Activated CD4-positive, alpha-beta T cell treated with anti-CD3 and anti-CD28 coated beads for 36 hours (primary cell): ENCODE data around the gene FGF23. TPM values are rescaled to one million over a fixed set of nuclear protein-coding genes. Genes with fewer than 3 reads are reported as not detected.
A peak's percentile ranks its signal among the peaks of the same experiment; 100 is the strongest.

Experiments
- ATAC-seq: fragments of 200-7000 bp; cut with Tn5 transposase; one replicate; pipeline ENCODE4 v1.10.0; 2021; ENCODE audit warnings: mild to moderate bottlenecking, moderate library complexity
- CTCF ChIA-PET: fragments of 350-600 bp; sonication (Branson Sonifier 250); formaldehyde crosslinking; loops from one replicate; lab custom pipeline; 2021; ENCODE audit warnings: antibody characterized with exemption; lab: Charles Lee
- POLR2A ChIA-PET: fragments of 350-600 bp; sonication (Branson Sonifier 250); formaldehyde crosslinking; loops from one replicate; lab custom pipeline; 2021; ENCODE audit warnings: antibody characterized with exemption, inconsistent platforms; lab: Charles Lee
- DNase-seq: peaks from one replicate; pipeline ENCODE4 v3.0.0-alpha.2; 2020
- H3K27ac Mint-ChIP-seq: one replicate; pipeline ENCODE4 v1.8.0; 2021; ENCODE audit warnings: mixed read lengths
- H3K27me3 Mint-ChIP-seq: one replicate; pipeline ENCODE4 v1.8.0; 2021; ENCODE audit warnings: mixed read lengths
- H3K36me3 Mint-ChIP-seq: one replicate; pipeline ENCODE4 v1.8.0; 2021; ENCODE audit warnings: low read depth, mixed read lengths
- H3K4me1 Mint-ChIP-seq: one replicate; pipeline ENCODE4 v1.8.0; 2021; ENCODE audit warnings: mixed read lengths
- H3K4me3 Mint-ChIP-seq: one replicate; pipeline ENCODE4 v1.8.0; 2021; ENCODE audit warnings: mild to moderate bottlenecking, moderate library complexity, mixed read lengths
- H3K9me3 Mint-ChIP-seq: one replicate; pipeline ENCODE4 v1.8.0; 2021; ENCODE audit warnings: low read depth, mixed read lengths
- intact Hi-C, 2 experiments: fragments of 100-400 bp; cut with DNase I in 1 of 2; cut with micrococcal nuclease in 1 of 2; formaldehyde crosslinking; loops; one replicate each; pipeline versions ENCODE4 v1.14.2 to v1.15.1; 2022 to 2024; cut with DNase I, micrococcal nuclease
- total RNA-seq, 2 experiments: library from RNA; stranded (reverse); gene quantifications; one replicate each; pipeline ENCODE4 v1.2.3, GENCODE V29; 2021

The FGF23 gene
- total RNA-seq, 2 experiments from 2014 or later, result not detected

GRCh38 chr12:4320497-4320852, 59.0 kb downstream of the FGF23 start:
- intact Hi-C loops, result loop anchor here (1.0 to 2.0 kb wide), 3 partner anchors 52 to 447 kb away; partner anchors contain the start of genes PARP11 (in 1 of the 2) and RAD51AP1 (in 1 of the 2)
- Mint-ChIP-seq H3K27me3 (no peaks in the 10 kb centered on the region), H3K27ac (peak overlapping the region; percentile 79), H3K36me3 (peaks cover 3% of the 10 kb centered on the region), H3K4me3 (peak overlapping the region; percentile 89), H3K4me1 (peaks cover 33% of the 10 kb centered on the region), H3K9me3 (no peaks in the 10 kb centered on the region)
- ATAC-seq, result peak; percentile 33
- ChIA-PET CTCF (no interaction called here), POLR2A (no interaction called here)
- no peak for DNase-seq

Other genes with a start within 250 kb of the FGF23 start
- gene CCND2, start 106.0 kb downstream of the FGF23 start, total RNA-seq, result 100 to 1,000 TPM; 357 to 369 TPM
- 1 to 10 TPM; 7.1 to 8.4 TPM for gene TIGAR, start 58.5 kb downstream of the FGF23 start, total RNA-seq
- gene FGF6, start 66.1 kb upstream of the FGF23 start, total RNA-seq, result not detected
- gene RAD51AP1, start 159.2 kb upstream of the FGF23 start, total RNA-seq, result 10 to 100 TPM; 44.6 to 50.9 TPM
- gene DYRK4, start 182.5 kb upstream of the FGF23 start, total RNA-seq, result 10 to 100 TPM; 33.9 to 45.0 TPM